Endodermal cell (in vitro differentiated cells): ENCODE data around the gene ITCH. TPM values are rescaled to one million over a fixed set of nuclear protein-coding genes. Genes with fewer than 3 reads are reported as not detected.
A peak's percentile ranks its signal among the peaks of the same experiment; 100 is the strongest.

Experiments
- DNase-seq: peaks from one replicate; pipeline ENCODE4 v3.0.0-alpha.2; 2017
- H3K27ac ChIP-seq: 2 replicates; pipeline ENCODE4 v1.5.1; 2013; ENCODE audit warnings: mild to moderate bottlenecking, low read depth, low read length, moderate library complexity
- H3K27me3 ChIP-seq: 2 replicates; pipeline ENCODE4 v1.6.1; 2013; ENCODE audit warnings: mild to moderate bottlenecking, low read length, moderate library complexity; ENCODE audit not compliant: insufficient read depth, control insufficient read depth, poor library complexity, severe bottlenecking
- H3K36me3 ChIP-seq: 2 replicates; pipeline ENCODE4 v1.7.0; 2013; ENCODE audit warnings: mild to moderate bottlenecking, low read length, moderate library complexity; ENCODE audit not compliant: control insufficient read depth, insufficient read depth
- H3K4me1 ChIP-seq: one replicate; pipeline ENCODE4 v1.7.0; 2013; ENCODE audit warnings: low read length; ENCODE audit not compliant: control insufficient read depth, insufficient read depth
- H3K4me3 ChIP-seq: 2 replicates; pipeline ENCODE4 v1.5.1; 2013; ENCODE audit warnings: mild to moderate bottlenecking, low read length, moderate library complexity
- H3K9ac ChIP-seq: 2 replicates; pipeline ENCODE4 v1.6.1; 2013; ENCODE audit warnings: mild to moderate bottlenecking, low read length, moderate library complexity; ENCODE audit not compliant: poor library complexity, severe bottlenecking; ENCODE audit errors: extremely low read depth
- H3K9me3 ChIP-seq: 2 replicates; pipeline ENCODE4 v1.6.1; 2013; ENCODE audit warnings: mild to moderate bottlenecking, low read length, moderate library complexity; ENCODE audit not compliant: control insufficient read depth
- H3K27ac Mint-ChIP-seq: 2 replicates; pipeline ENCODE4 v1.8.0; 2020; ENCODE audit warnings: mixed read lengths
- H3K27me3 Mint-ChIP-seq: 2 replicates; pipeline ENCODE4 v1.8.0; 2021; ENCODE audit warnings: mild to moderate bottlenecking, mixed read lengths; ENCODE audit not compliant: insufficient read depth
- H3K36me3 Mint-ChIP-seq: 2 replicates; pipeline ENCODE4 v1.8.0; 2020; ENCODE audit warnings: low read depth, mixed read lengths
- H3K4me1 Mint-ChIP-seq: 2 replicates; pipeline ENCODE4 v1.8.0; 2020; ENCODE audit warnings: mixed read lengths
- H3K4me3 Mint-ChIP-seq: 2 replicates; pipeline ENCODE4 v1.8.0; 2020; ENCODE audit warnings: mild to moderate bottlenecking, moderate library complexity, mixed read lengths
- H3K9me3 Mint-ChIP-seq: 2 replicates; pipeline ENCODE4 v1.8.0; 2020; ENCODE audit warnings: mild to moderate bottlenecking, mixed read lengths
- CTCF ChIP-seq: fragments of 200-600 bp; sonication (generic); conservative IDR thresholded peaks from 2 replicates; pipeline ENCODE4 v1.5.0; 2021; ENCODE audit warnings: antibody characterized with exemption, mild to moderate bottlenecking
- WGBS, 2 experiments: methylation state at CpG; one replicate each; pipeline versions ENCODE4 v1.1.5 to v1.1.7; 2013; ENCODE audit warnings: missing lambda C conversion rate in 2 of 2, mixed read lengths in 1 of 2; ENCODE audit not compliant: insufficient coverage in 1 of 2, insufficient read length in 1 of 2; 5-methylcytosine and 5-hydroxymethylcytosine counted together
- total RNA-seq, 2 donors: library from RNA; stranded (reverse); fragmentation: NEBNext Ultra II Directional in 1 of 2; extraction: Animal tissue kit (Norgen Biotek cat#: 25700) in 1 of 2; gene quantifications; 2 replicates in 1 of 2; 3 replicates in 1 of 2; pipeline ENCODE4 v1.2.1, GENCODE V29; 2021

ITCH gene
- total RNA-seq, 2 donors from 2014 or later = 65.1 to 84.4 TPM

DNA sequence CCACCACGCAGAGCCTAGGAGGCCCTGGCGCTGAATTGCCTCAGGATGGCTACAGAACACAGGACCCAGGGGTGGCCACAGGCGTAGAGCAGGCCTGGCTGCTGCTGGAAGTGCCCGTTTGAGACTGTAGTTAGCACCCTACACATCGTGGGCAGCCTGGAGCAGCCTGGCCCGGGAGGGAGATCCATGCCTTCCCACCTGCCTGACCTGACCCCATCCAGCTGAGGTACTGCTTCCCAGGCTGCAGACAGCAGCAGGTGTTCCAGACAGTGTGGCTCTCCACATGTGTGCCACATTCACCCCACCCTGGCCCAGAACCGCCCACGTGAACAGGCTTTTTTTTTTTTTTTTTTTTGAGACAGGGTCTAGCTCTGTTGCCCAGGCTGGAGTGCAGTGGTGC lies 174.6 kb downstream of the ITCH start:
- H3K4me3 Mint-ChIP-seq = no peak overlapping the region
- Histone ChIP-seq H3K27me3 (no peaks in the 10 kb centered on the region), H3K36me3 (peaks cover 72% of the 10 kb centered on the region), H3K4me1 (no peaks in the 10 kb centered on the region), H3K9ac (no peak overlapping the region), H3K27ac (no peak overlapping the region), H3K9me3 (no peaks in the 10 kb centered on the region), H3K4me3 (no peak overlapping the region)
- no peak for DNase-seq
- no peak overlapping the region for H3K27ac Mint-ChIP-seq
- H3K9me3 Mint-ChIP-seq = no peaks in the 10 kb centered on the region
- no peaks in the 10 kb centered on the region for H3K4me1 Mint-ChIP-seq
- peaks cover 84% of the 10 kb centered on the region for H3K36me3 Mint-ChIP-seq
- H3K27me3 Mint-ChIP-seq = no peaks in the 10 kb centered on the region
- no peak for TF ChIP-seq CTCF
- WGBS, 2 experiments = 93 to 97% methylated on average over 3 to 8 of the region's 8 CpGs

- Histone ChIP-seq H3K4me1 (no peaks in the 10 kb centered on the region), H3K36me3 (peaks cover 68% of the 10 kb centered on the region), H3K9me3 (no peaks in the 10 kb centered on the region), H3K27ac (no peak overlapping the region), H3K4me3 (no peak overlapping the region), H3K9ac (no peak overlapping the region), H3K27me3 (no peaks in the 10 kb centered on the region)
- Mint-ChIP-seq H3K36me3 (peaks cover 75% of the 10 kb centered on the region), H3K27me3 (no peaks in the 10 kb centered on the region), H3K9me3 (no peaks in the 10 kb centered on the region), H3K4me1 (peaks cover 3% of the 10 kb centered on the region), H3K27ac (no peak overlapping the region), H3K4me3 (no peak overlapping the region)
- 48 to 71% methylated on average over 2 to 5 of the region's 5 CpGs for WGBS, 2 experiments
- peak; percentile 99 for TF ChIP-seq CTCF
- DNase-seq = peak; percentile 86
Measured at GRCh38 chr20:34538671-34539123, 175.6 kb downstream of the ITCH start.

GRCh38 chr20:34539756-34540155 lies 176.7 kb downstream of the ITCH start:
- Mint-ChIP-seq H3K4me3 (no peak overlapping the region), H3K27ac (no peak overlapping the region), H3K27me3 (no peaks in the 10 kb centered on the region), H3K4me1 (peaks cover 9% of the 10 kb centered on the region), H3K36me3 (peaks cover 67% of the 10 kb centered on the region), H3K9me3 (no peaks in the 10 kb centered on the region)
- Histone ChIP-seq H3K36me3 (peaks cover 60% of the 10 kb centered on the region), H3K4me3 (no peak overlapping the region), H3K27me3 (no peaks in the 10 kb centered on the region), H3K9me3 (no peaks in the 10 kb centered on the region), H3K4me1 (no peaks in the 10 kb centered on the region), H3K27ac (no peak overlapping the region), H3K9ac (no peak overlapping the region)
- TF ChIP-seq CTCF = no peak
- DNase-seq = no peak
- 97 to 98% methylated on average over 4 to 8 of the region's 8 CpGs for WGBS, 2 experiments
